IPS DF 6.9 (cell line): Measurements from ENCODE around the gene BOC.

Source experiments
- DNase-seq: peaks from one replicate; pipeline ENCODE4 v3.0.0-alpha.2; 2013; ENCODE audit warnings: low read depth, low spot score
- H3K27ac ChIP-seq: one replicate; pipeline ENCODE4 v1.5.1; 2013; ENCODE audit warnings: low read length, control low read depth
- H3K27me3 ChIP-seq: 2 replicates; pipeline ENCODE4 v1.6.1; 2013; ENCODE audit warnings: mild to moderate bottlenecking, low read length; ENCODE audit not compliant: control insufficient read depth, insufficient read depth
- H3K36me3 ChIP-seq: 2 replicates; pipeline ENCODE4 v1.6.1; 2013; ENCODE audit warnings: low read length; ENCODE audit not compliant: control insufficient read depth, insufficient read depth
- H3K4me1 ChIP-seq: 2 replicates; pipeline ENCODE4 v1.6.1; 2013; ENCODE audit warnings: low read length; ENCODE audit not compliant: control insufficient read depth, insufficient read depth
- H3K4me3 ChIP-seq: 2 replicates; pipeline ENCODE4 v1.5.1; 2013; ENCODE audit warnings: mild to moderate bottlenecking, low read length
- H3K9me3 ChIP-seq: 2 replicates; pipeline ENCODE4 v1.6.1; 2013; ENCODE audit warnings: low read length, inconsistent platforms; ENCODE audit not compliant: control insufficient read depth, insufficient read depth
- WGBS: extraction: QIAGEN DNeasy Blood & Tissue Kit; methylation state at CpG from one replicate; pipeline ENCODE4 v1.1.7; 2013; ENCODE audit warnings: mixed read lengths, missing lambda C conversion rate; ENCODE audit not compliant: insufficient read length, insufficient coverage; 5-methylcytosine and 5-hydroxymethylcytosine counted together

Gene BOC

GRCh38 chr3:113211330-113212149, at the start of gene BOC:
Gene BOC, plus strand, starts transcription at chr3:113211557. Its CDS starts 38,246 bp downstream, at chr3:113249803.
- peak within 1 kb of the TSS; percentile 96 for H3K4me3 ChIP-seq

GRCh38 chr3:113161661-113162060, 49.7 kb upstream of the BOC start:
- Histone ChIP-seq H3K36me3 (no peaks in the 10 kb centered on the region), H3K4me3 (no peak overlapping the region), H3K27ac (no peak overlapping the region), H3K4me1 (no peaks in the 10 kb centered on the region), H3K27me3 (no peaks in the 10 kb centered on the region), H3K9me3 (no peaks in the 10 kb centered on the region)
- WGBS, result no CpG with 5 or more reads among the region's 4 CpGs
- DNase-seq, result no peak

More at GRCh38 chr3:113211330-113212149, at the start of gene BOC:
- DNase-seq, result no peak
- no peak within 1 kb of the TSS for H3K27ac ChIP-seq
- peaks cover 12% of the 10 kb centered on the region for H3K27me3 ChIP-seq
- H3K4me1 ChIP-seq, result peaks cover 7% of the 10 kb centered on the region; the same call in 1 of the 2 replicates
- no CpG with 5 or more reads among the region's 76 CpGs for WGBS
- H3K9me3 ChIP-seq, result no peaks in the 10 kb centered on the region
- H3K36me3 ChIP-seq, result no peaks in the 10 kb centered on the region

GRCh38 chr3:113163152-113163551, 48.2 kb upstream of the BOC start:
- H3K27ac ChIP-seq, result no peak overlapping the region
- no peak overlapping the region for H3K4me3 ChIP-seq
- WGBS, result no CpG with 5 or more reads among the region's 6 CpGs
- H3K9me3 ChIP-seq, result no peaks in the 10 kb centered on the region
- H3K4me1 ChIP-seq, result no peaks in the 10 kb centered on the region
- no peaks in the 10 kb centered on the region for H3K36me3 ChIP-seq
- H3K27me3 ChIP-seq, result no peaks in the 10 kb centered on the region
- DNase-seq, result no peak

GRCh38 chr3:113165841-113166240, 45.5 kb upstream of the BOC start:
- H3K27ac ChIP-seq, result no peak overlapping the region
- H3K4me1 ChIP-seq, result no peaks in the 10 kb centered on the region
- no peak overlapping the region for H3K4me3 ChIP-seq
- H3K36me3 ChIP-seq, result no peaks in the 10 kb centered on the region
- no peaks in the 10 kb centered on the region for H3K9me3 ChIP-seq
- no peak for DNase-seq
- no peaks in the 10 kb centered on the region for H3K27me3 ChIP-seq
- no CpG with 5 or more reads among the region's 3 CpGs for WGBS

GRCh38 chr3:113166357-113166718, 45.0 kb upstream of the BOC start:
- no peak overlapping the region for H3K27ac ChIP-seq
- no peaks in the 10 kb centered on the region for H3K4me1 ChIP-seq
- DNase-seq, result no peak
- H3K36me3 ChIP-seq, result no peaks in the 10 kb centered on the region
- no peak overlapping the region for H3K4me3 ChIP-seq
- H3K9me3 ChIP-seq, result no peaks in the 10 kb centered on the region
- WGBS, result no CpG with 5 or more reads among the region's 1 CpG
- no peaks in the 10 kb centered on the region for H3K27me3 ChIP-seq

GRCh38 chr3:113166719-113167492, 44.5 kb upstream of the BOC start:
- no peak overlapping the region for H3K4me3 ChIP-seq
- no peak overlapping the region for H3K27ac ChIP-seq
- peak; percentile 20 for DNase-seq
- no peaks in the 10 kb centered on the region for H3K9me3 ChIP-seq
- H3K4me1 ChIP-seq, result no peaks in the 10 kb centered on the region
- no CpG with 5 or more reads among the region's 12 CpGs for WGBS
- no peaks in the 10 kb centered on the region for H3K27me3 ChIP-seq
- H3K36me3 ChIP-seq, result no peaks in the 10 kb centered on the region

- no peaks in the 10 kb centered on the region for H3K4me1 ChIP-seq
- no peak overlapping the region for H3K4me3 ChIP-seq
- WGBS, result no CpG with 5 or more reads among the region's 7 CpGs
- DNase-seq, result no peak
- no peaks in the 10 kb centered on the region for H3K9me3 ChIP-seq
- H3K27ac ChIP-seq, result no peak overlapping the region
- H3K36me3 ChIP-seq, result no peaks in the 10 kb centered on the region
- no peaks in the 10 kb centered on the region for H3K27me3 ChIP-seq
Observed at GRCh38 chr3:113167825-113168801, 43.2 kb upstream of the BOC start.

- Histone ChIP-seq H3K27me3 (no peaks in the 10 kb centered on the region), H3K9me3 (no peaks in the 10 kb centered on the region), H3K4me3 (no peak overlapping the region), H3K27ac (no peak overlapping the region), H3K36me3 (no peaks in the 10 kb centered on the region), H3K4me1 (no peaks in the 10 kb centered on the region; the same call in 1 of the 2 replicates)
- DNase-seq, result no peak
- no CpG with 5 or more reads among the region's 6 CpGs for WGBS
Observed at GRCh38 chr3:113169891-113170452, 41.4 kb upstream of the BOC start.

GRCh38 chr3:113170771-113171170, 40.6 kb upstream of the BOC start:
- no peaks in the 10 kb centered on the region for H3K36me3 ChIP-seq
- no peak for DNase-seq
- no peak overlapping the region for H3K27ac ChIP-seq
- no peak overlapping the region for H3K4me3 ChIP-seq
- H3K27me3 ChIP-seq, result no peaks in the 10 kb centered on the region
- no CpG with 5 or more reads among the region's 7 CpGs for WGBS
- no peaks in the 10 kb centered on the region for H3K9me3 ChIP-seq
- no peaks in the 10 kb centered on the region; the same call in 1 of the 2 replicates for H3K4me1 ChIP-seq
